Skeletal muscle satellite cell (primary cell): ENCODE results near the gene RAD51B.

ENCODE experiments used
- H3K27me3 ChIP-seq: 2 replicates; pipeline ENCODE4 v1.7.0; 2013; ENCODE audit warnings: low read length; ENCODE audit not compliant: control insufficient read depth, insufficient read depth
- H3K36me3 ChIP-seq: 2 replicates; pipeline ENCODE4 v1.7.0; 2013; ENCODE audit warnings: mild to moderate bottlenecking, control low read depth, low read length; ENCODE audit not compliant: insufficient read depth
- H3K4me1 ChIP-seq: 2 replicates; pipeline ENCODE4 v1.7.0; 2013; ENCODE audit warnings: low read length; ENCODE audit not compliant: control insufficient read depth, insufficient read depth
- H3K4me2 ChIP-seq: 2 replicates; pipeline ENCODE4 v1.7.0; 2013; ENCODE audit warnings: mild to moderate bottlenecking, low read length
- H3K4me3 ChIP-seq: 2 replicates; pipeline ENCODE4 v1.7.0; 2013; ENCODE audit warnings: low read length
- H3K9ac ChIP-seq: 2 replicates; pipeline ENCODE4 v1.7.0; 2013; ENCODE audit warnings: mild to moderate bottlenecking, low read depth, low read length, moderate library complexity
- H3K9me3 ChIP-seq: replicated peaks from 2 replicates; pipeline ENCODE4 v1.7.0; 2013; ENCODE audit warnings: mild to moderate bottlenecking, control low read depth, low read length

RAD51B gene

DNA sequence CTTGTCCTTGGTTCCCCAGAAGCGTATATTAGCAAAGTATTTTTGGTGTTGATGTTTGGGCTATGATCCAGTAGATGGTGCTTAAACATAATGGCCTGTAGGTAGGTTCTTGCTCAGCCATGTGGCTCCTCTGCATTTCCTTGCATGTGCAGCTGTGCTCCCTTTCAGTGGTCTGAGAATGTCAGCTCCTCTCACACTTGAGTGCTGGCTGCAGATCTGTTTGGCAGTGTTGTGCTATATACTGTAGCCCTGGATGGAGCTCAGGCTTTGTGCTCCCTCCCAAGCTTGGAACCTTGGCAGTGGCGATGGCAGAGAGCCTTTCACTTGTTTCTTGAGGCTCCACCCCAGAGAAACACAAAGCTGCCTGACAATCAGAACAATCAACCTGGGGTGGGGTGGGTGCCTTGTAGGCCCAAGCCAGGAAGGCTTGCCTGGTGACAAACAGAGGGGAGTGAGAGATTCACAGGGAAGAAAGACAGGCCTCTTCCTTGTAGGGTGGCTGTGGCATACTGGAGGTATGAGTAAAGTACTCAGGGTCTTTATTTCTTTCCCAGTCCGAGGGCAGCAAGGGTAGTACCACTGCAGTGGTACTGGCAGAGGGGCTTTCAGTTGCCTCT lies 255.3 kb downstream of the RAD51B start:
- Histone ChIP-seq H3K9ac (no peak overlapping the region), H3K27me3 (no peaks in the 10 kb centered on the region), H3K4me3 (no peak overlapping the region), H3K9me3 (peaks cover under 1% of the 10 kb centered on the region), H3K4me1 (no peaks in the 10 kb centered on the region), H3K36me3 (no peaks in the 10 kb centered on the region), H3K4me2 (no peak overlapping the region)

GRCh38 chr14:68075382-68076029 lies 255.9 kb downstream of the RAD51B start:
- no peaks in the 10 kb centered on the region for H3K9me3 ChIP-seq
- no peak overlapping the region for H3K9ac ChIP-seq
- no peaks in the 10 kb centered on the region for H3K4me1 ChIP-seq
- H3K4me2 ChIP-seq = no peak overlapping the region
- H3K36me3 ChIP-seq = no peaks in the 10 kb centered on the region
- no peak overlapping the region for H3K4me3 ChIP-seq
- no peaks in the 10 kb centered on the region for H3K27me3 ChIP-seq

- H3K27me3 ChIP-seq = no peaks in the 10 kb centered on the region
- no peaks in the 10 kb centered on the region for H3K36me3 ChIP-seq
- no peaks in the 10 kb centered on the region for H3K9me3 ChIP-seq
- no peak overlapping the region for H3K4me2 ChIP-seq
- H3K4me3 ChIP-seq = no peak overlapping the region
- no peak overlapping the region for H3K9ac ChIP-seq
- no peaks in the 10 kb centered on the region for H3K4me1 ChIP-seq
Measured at GRCh38 chr14:68076451-68076850, 256.9 kb downstream of the RAD51B start.

DNA sequence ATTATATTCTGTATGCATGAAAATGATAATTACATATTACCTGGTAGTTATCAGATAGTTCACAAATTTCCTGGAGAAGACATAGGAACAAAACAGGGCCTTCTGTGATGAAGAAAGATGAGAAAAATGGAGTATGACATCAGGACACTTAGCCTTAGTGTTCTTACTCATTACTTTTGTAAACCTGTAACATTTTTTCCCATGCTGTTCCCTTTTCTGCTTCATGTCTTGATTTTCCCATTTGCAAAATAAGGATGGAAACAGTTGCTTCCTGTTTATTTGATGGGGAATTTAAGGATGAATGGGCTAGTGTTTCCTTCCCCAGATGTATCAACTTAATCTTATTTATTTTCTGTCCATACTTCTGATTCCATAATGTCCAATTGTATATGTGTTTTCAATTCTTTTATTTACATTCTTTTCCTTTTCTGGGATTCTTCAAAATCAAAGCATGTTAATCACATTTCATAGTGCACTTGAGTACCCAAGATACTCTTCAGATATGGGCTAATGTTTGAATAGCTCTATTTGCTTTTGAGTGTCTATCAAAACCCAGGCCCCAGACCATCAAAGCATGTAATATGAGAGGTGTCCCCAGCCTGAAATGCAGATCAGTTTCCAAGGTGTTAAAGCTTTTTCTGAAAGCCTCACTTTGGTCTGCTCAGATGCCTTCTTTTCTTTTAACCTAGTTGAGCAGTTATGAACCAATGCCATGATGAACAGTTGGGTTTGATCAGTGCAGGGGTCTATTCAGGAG lies 260.5 kb downstream of the RAD51B start:
- Histone ChIP-seq H3K9me3 (no peaks in the 10 kb centered on the region), H3K9ac (no peak overlapping the region), H3K4me1 (no peaks in the 10 kb centered on the region), H3K27me3 (no peaks in the 10 kb centered on the region), H3K4me2 (no peak overlapping the region), H3K36me3 (no peaks in the 10 kb centered on the region), H3K4me3 (no peak overlapping the region)

DNA sequence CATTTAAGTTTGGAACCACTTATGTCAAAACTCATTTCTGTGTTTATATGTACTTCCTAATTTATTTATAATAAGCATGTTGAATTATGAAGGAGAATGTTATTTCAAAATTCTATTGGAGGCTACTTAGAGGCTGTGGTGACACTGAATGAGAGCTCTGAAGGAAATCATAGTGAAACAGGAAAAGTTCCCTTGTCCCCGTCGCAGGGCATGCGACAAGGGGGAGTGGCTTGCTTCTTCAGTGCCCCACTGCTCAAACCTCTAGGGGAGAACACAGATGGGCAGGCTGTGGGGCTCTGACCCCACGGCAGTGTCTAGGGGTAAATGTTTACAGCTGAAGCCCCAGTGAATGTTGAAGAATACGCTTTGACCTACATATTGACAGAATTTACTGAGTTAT lies 261.9 kb downstream of the RAD51B start:
- Histone ChIP-seq H3K4me1 (no peaks in the 10 kb centered on the region), H3K9me3 (no peaks in the 10 kb centered on the region), H3K9ac (no peak overlapping the region), H3K36me3 (no peaks in the 10 kb centered on the region), H3K4me2 (no peak overlapping the region), H3K4me3 (no peak overlapping the region), H3K27me3 (no peaks in the 10 kb centered on the region)

GRCh38 chr14:68082698-68083291 lies 263.2 kb downstream of the RAD51B start:
- Histone ChIP-seq H3K36me3 (no peaks in the 10 kb centered on the region), H3K9me3 (no peaks in the 10 kb centered on the region), H3K27me3 (no peaks in the 10 kb centered on the region), H3K9ac (no peak overlapping the region), H3K4me2 (no peak overlapping the region), H3K4me3 (no peak overlapping the region), H3K4me1 (no peaks in the 10 kb centered on the region)

GRCh38 chr14:68084256-68084655 lies 264.7 kb downstream of the RAD51B start:
- H3K9ac ChIP-seq = no peak overlapping the region
- H3K27me3 ChIP-seq = no peaks in the 10 kb centered on the region
- H3K4me2 ChIP-seq = no peak overlapping the region

DNA sequence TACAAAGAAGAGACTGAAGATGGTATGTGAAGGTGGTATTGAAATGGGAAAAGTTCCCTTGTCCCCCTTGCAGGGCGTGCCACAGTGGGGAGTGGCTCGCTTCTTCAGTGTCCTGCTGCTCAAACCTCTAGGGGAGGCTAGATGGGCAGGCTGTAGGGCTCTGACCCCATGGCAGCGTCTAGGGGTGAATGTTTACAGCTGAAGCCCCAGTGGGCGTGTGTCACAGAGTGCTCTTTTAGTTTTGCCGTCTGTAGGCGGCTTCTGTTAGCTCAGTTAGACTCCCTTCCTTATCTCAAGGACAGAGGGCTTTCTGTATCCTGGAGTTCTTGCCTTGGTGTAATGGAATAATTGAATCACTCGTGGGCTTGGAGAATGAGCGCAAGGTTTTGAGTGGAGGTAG lies 266.2 kb downstream of the RAD51B start:
- Histone ChIP-seq H3K4me1 (peaks cover 17% of the 10 kb centered on the region), H3K9ac (no peak overlapping the region), H3K36me3 (no peaks in the 10 kb centered on the region), H3K27me3 (no peaks in the 10 kb centered on the region), H3K9me3 (no peaks in the 10 kb centered on the region), H3K4me2 (no peak overlapping the region), H3K4me3 (no peak overlapping the region)

More at GRCh38 chr14:68084256-68084655, 264.7 kb downstream of the RAD51B start:
- Histone ChIP-seq H3K4me3 (no peak overlapping the region), H3K36me3 (no peaks in the 10 kb centered on the region), H3K4me1 (peaks cover 14% of the 10 kb centered on the region), H3K9me3 (no peaks in the 10 kb centered on the region)

DNA sequence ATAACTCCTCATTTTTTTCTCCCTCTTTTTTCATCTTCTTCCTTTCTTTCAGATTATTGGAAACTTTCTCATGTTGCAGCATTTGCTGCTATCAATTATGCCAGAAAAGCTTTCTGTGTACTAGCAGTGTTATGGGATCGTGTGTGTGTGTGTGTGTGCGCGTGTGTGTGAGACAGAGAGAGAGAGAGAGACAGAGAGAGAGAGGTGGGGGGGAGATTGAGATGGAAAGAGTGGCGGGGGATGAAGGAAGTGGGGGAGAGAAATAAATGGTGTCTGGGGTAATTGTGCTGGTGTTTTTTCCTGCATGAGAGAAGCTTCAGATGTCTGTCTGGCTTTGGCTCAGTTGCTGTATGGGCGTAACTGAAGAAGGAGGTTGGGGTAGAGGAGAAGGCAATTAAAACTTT lies 268.9 kb downstream of the RAD51B start:
- Histone ChIP-seq H3K4me3 (no peak overlapping the region), H3K27me3 (no peaks in the 10 kb centered on the region), H3K4me2 (peak overlapping the region; percentile 46), H3K9me3 (no peaks in the 10 kb centered on the region), H3K9ac (peak overlapping the region; percentile 33), H3K36me3 (no peaks in the 10 kb centered on the region), H3K4me1 (peaks cover 17% of the 10 kb centered on the region)

DNA sequence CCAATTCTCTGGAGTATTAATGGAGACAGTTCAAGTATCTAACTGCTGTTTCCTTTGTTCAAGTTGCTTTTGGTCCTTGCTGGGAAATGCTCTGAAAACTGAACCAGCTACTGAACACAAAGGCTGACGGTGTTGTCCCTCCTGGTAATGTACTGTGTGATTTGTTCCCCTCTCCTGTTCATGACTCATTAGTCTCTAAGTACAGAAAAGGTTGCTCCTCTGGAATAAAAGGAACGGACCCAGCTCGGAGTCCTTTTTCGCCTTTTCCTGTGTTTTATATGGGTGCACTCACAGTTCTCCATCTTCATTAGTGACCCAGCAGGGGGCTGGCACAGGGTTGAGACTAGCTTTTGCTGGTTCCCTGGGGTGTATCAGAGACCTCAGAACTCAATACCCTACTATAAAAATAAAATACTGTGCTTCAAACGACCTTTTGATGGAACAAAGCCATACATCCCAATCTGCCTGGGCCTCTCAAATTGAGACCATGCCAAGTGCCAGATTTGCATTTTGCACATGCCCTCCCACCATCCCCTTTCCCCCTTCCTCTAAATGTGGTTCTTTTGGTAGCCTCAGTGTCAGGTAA lies 269.7 kb downstream of the RAD51B start:
- Histone ChIP-seq H3K4me3 (no peak overlapping the region), H3K27me3 (no peaks in the 10 kb centered on the region), H3K4me2 (peak overlapping the region; percentile 46), H3K36me3 (no peaks in the 10 kb centered on the region), H3K9ac (peak overlapping the region; percentile 33), H3K4me1 (peaks cover 17% of the 10 kb centered on the region), H3K9me3 (no peaks in the 10 kb centered on the region)

DNA sequence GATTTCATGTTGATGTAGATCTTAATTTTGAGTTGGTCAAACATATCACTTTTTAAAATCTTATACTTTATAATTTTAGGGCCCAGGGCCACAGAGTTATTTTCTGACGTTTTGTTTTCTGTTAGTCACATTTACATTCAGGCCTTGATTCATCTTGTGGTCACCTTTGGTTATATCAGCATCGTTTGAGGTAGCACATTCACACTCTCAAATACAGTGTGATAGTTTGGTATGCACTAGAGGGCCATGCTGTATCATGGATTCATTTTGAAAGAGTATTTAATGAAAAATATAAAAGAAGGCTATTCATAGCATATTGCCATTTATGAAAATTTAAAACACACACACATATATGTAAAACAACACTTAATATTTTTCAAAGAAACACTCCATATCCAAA lies 274.6 kb downstream of the RAD51B start:
- no peak overlapping the region for H3K4me3 ChIP-seq
- H3K27me3 ChIP-seq = no peaks in the 10 kb centered on the region
- peaks cover 4% of the 10 kb centered on the region for H3K4me1 ChIP-seq
- H3K36me3 ChIP-seq = no peaks in the 10 kb centered on the region
- H3K4me2 ChIP-seq = no peak overlapping the region
- no peak overlapping the region for H3K9ac ChIP-seq
- H3K9me3 ChIP-seq = no peaks in the 10 kb centered on the region
